ENCODE results near the gene NEUROG2. TPM values are rescaled to one million over a fixed set of nuclear protein-coding genes. Genes with fewer than 3 reads are reported as not detected.
"Not testable (repeated sequence)": the region's sequence is repeated elsewhere in the genome, so short reads cannot be mapped to it uniquely, and the experiment has no call there.

NEUROG2 gene
- total RNA-seq, 3 donors from 2014 or later = 0.29 to 0.33 TPM; not detected in 1

DNA sequence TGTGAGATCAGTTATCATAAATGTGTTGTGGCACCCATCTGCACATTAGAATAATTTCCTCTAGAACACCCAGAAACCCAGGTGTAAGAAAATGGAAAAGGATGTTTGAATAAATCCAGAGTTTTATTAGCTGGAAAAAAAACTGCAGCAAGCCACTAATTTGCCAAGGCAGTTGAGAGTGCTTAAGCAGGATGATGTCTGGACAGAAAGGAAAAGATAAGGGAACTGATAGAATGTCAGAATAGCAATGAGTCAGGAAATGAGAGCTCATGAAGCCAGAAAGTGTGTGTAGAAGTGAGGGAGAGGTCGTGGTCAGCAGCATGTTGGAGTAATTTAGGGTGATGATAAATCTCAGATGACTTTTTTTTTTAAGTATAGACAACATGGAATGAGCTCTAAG lies 15.2 kb upstream of the NEUROG2 start:
- Histone ChIP-seq H3K9me3 (no peaks in the 10 kb centered on the region), H3K27ac (no peak overlapping the region), H3K4me3 (no peak overlapping the region), H3K4me1 (no peaks in the 10 kb centered on the region), H3K27me3 (no peaks in the 10 kb centered on the region), H3K36me3 (no peaks in the 10 kb centered on the region)
- DNase-seq (ENCODE audit: low spot score in 2 of 2) = no peak
- intact Hi-C loops (cut with DNase I; ENCODE audit: low total_unique reads) = no loop called here
- TF ChIP-seq POLR2A (IDR thresholded peaks at IDR 0.05) (no peak), POLR2AphosphoS5 (IDR thresholded peaks at IDR 0.05) (no peak)
- TF ChIP-seq, protein P1, sequence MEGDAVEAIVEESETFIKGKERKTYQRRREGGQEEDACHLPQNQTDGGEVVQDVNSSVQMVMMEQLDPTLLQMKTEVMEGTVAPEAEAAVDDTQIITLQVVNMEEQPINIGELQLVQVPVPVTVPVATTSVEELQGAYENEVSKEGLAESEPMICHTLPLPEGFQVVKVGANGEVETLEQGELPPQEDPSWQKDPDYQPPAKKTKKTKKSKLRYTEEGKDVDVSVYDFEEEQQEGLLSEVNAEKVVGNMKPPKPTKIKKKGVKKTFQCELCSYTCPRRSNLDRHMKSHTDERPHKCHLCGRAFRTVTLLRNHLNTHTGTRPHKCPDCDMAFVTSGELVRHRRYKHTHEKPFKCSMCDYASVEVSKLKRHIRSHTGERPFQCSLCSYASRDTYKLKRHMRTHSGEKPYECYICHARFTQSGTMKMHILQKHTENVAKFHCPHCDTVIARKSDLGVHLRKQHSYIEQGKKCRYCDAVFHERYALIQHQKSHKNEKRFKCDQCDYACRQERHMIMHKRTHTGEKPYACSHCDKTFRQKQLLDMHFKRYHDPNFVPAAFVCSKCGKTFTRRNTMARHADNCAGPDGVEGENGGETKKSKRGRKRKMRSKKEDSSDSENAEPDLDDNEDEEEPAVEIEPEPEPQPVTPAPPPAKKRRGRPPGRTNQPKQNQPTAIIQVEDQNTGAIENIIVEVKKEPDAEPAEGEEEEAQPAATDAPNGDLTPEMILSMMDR (IDR thresholded peaks at IDR 0.05) = no peak

- no peak overlapping the region for H3K4me3 ChIP-seq
- no peak overlapping the region for H3K27ac ChIP-seq
- DNase-seq (ENCODE audit: low spot score in 2 of 2) = no peak
- H3K27me3 ChIP-seq = peaks cover 0 to 35% of the 10 kb centered on the region in 2 donors
- H3K36me3 ChIP-seq = no peaks in the 10 kb centered on the region
- intact Hi-C loops (cut with DNase I; ENCODE audit: low total_unique reads) = no loop called here
- peaks cover 0 to 4% of the 10 kb centered on the region in 2 donors for H3K4me1 ChIP-seq
- H3K9me3 ChIP-seq = no peaks in the 10 kb centered on the region
- TF ChIP-seq, protein P1 (IDR thresholded peaks at IDR 0.05) = no peak
- TF ChIP-seq POLR2AphosphoS5 (IDR thresholded peaks at IDR 0.05) (no peak), POLR2A (IDR thresholded peaks at IDR 0.05) (no peak)
Observed at GRCh38 chr4:112526061-112526460, 10.1 kb upstream of the NEUROG2 start.

- H3K9me3 ChIP-seq = no peaks in the 10 kb centered on the region
- peaks cover 0 to 4% of the 10 kb centered on the region in 2 donors for H3K4me1 ChIP-seq
- H3K27ac ChIP-seq = peak overlapping the region; percentile 4 to 65
- peaks cover 0 to 55% of the 10 kb centered on the region in 2 donors for H3K27me3 ChIP-seq
- no peak for TF ChIP-seq POLR2AphosphoS5 (IDR thresholded peaks at IDR 0.05)
- TF ChIP-seq, protein P1 (IDR thresholded peaks at IDR 0.05) = peak; percentile 41 to 65 (median 55)
- no peaks in the 10 kb centered on the region for H3K36me3 ChIP-seq
- intact Hi-C loops (cut with DNase I; ENCODE audit: low total_unique reads) = loop anchor here (5.0 kb wide), 1 partner anchor 1042 kb away; no protein-coding TSS in a partner anchor
- DNase-seq (ENCODE audit: low spot score in 2 of 2) = no peak
- H3K4me3 ChIP-seq = peak overlapping the region; percentile 32 to 65 (median 54)
Observed at GRCh38 chr4:112523764-112524505, 8.0 kb upstream of the NEUROG2 start.

DNA sequence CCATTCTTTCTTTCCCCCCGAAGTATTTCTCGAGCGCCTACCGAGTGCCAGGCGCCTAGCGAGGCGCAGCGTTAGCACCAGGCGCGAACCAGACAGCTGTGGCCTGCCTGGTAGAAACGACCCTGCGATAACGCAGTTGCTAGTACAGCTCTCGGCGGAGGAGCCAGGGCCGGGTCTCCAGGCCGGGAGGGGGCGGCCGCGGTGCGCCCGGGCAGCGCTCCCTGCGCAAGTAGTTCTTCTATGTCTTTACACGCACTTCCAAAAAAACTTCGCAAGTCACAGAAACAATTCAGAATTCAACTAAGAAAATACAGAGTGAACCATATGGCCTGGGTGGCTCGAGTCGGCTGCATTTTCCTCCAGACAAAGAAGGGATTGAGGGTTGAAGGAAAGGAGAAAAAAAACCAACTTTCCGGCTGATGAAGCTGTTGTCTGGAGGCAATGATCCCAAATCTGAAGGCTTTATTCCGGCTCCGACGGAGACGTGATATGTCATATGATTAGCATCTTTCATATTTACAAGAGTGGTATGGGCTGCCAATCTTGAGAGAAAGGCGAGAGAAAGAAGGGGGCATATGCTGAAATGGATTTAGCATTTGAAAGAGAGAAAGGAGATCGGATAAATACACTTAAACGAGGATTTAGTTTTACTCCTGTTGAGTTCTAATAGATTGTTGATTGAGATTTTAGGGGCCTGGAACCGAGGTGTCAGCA lies 7.2 kb upstream of the NEUROG2 start:
- peak overlapping the region; percentile 32 to 65 (median 54) for H3K4me3 ChIP-seq
- peak overlapping the region in 1 of 2 donors; percentile 65 for H3K27ac ChIP-seq
- H3K36me3 ChIP-seq = no peaks in the 10 kb centered on the region
- DNase-seq (ENCODE audit: low spot score in 2 of 2) = no peak
- H3K9me3 ChIP-seq = no peaks in the 10 kb centered on the region
- peaks cover 0 to 63% of the 10 kb centered on the region in 2 donors for H3K27me3 ChIP-seq
- TF ChIP-seq POLR2A (IDR thresholded peaks at IDR 0.05) (no peak), POLR2AphosphoS5 (IDR thresholded peaks at IDR 0.05) (no peak)
- TF ChIP-seq, protein P1 (IDR thresholded peaks at IDR 0.05) = no peak
- peaks cover 0 to 4% of the 10 kb centered on the region in 2 donors for H3K4me1 ChIP-seq
- intact Hi-C loops (cut with DNase I; ENCODE audit: low total_unique reads) = loop anchor here (5.0 kb wide), 1 partner anchor 1041 kb away; no protein-coding TSS in a partner anchor

DNA sequence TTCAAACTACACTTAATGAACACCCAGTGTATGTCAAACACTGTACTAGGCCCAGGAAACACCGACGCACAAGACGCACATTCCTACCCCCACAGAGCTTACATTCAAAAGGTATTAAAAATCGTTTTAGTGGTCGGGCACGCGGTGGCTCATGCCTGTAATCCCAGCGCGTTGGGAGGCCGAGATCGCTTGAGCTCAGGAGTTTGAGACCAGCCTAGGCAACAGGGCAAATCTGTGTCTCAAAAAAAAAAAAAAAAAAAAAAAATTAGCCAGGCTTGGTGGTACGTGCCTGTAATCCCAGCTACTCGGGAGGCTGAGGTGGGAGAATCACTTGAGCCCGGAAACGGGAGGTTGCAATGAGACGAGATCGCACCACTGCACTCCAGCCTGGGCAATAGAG lies 6.5 kb upstream of the NEUROG2 start:
- H3K27me3 ChIP-seq = peaks cover 0 to 70% of the 10 kb centered on the region in 2 donors
- not testable (repeated sequence) for H3K27ac ChIP-seq; H3K4me3 ChIP-seq; H3K36me3 ChIP-seq; H3K4me1 ChIP-seq; DNase-seq (ENCODE audit: low spot score in 2 of 2); H3K9me3 ChIP-seq
- intact Hi-C loops (cut with DNase I; ENCODE audit: low total_unique reads) = loop anchor here (5.0 kb wide), 1 partner anchor 1040 kb away; no protein-coding TSS in a partner anchor
